ENCODE results near the gene MRPS12.

GRCh38 chr19:38980583-38981374 lies 50.0 kb downstream of the MRPS12 start:
- TF ChIP-seq GATA2 (IDR thresholded peaks at IDR 0.05; ENCODE audit: low read depth, low read length) (no peak), GATA3 (IDR thresholded peaks at IDR 0.05; ENCODE audit: low read depth, low read length) (no peak)
